B cell (primary cell): ENCODE data around the gene LCN2. TPM values are rescaled to one million over a fixed set of nuclear protein-coding genes. Genes with fewer than 3 reads are reported as not detected.

Source experiments
- ATAC-seq: fragments of 200-7000 bp; cut with Tn5 transposase; one replicate; pipeline ENCODE4 v1.10.0; 2021; ENCODE audit warnings: low read depth, mild to moderate bottlenecking, moderate number of reproducible peaks, moderate library complexity
- CTCF ChIA-PET: fragments of 350-600 bp; sonication (Branson Sonifier 250); formaldehyde crosslinking; loops from one replicate; lab custom pipeline; 2021; ENCODE audit warnings: antibody characterized with exemption, inconsistent platforms; lab: Charles Lee
- POLR2A ChIA-PET: fragments of 350-600 bp; sonication (Branson Sonifier 250); formaldehyde crosslinking; loops from one replicate; lab custom pipeline; 2021; ENCODE audit warnings: antibody characterized with exemption; lab: Charles Lee
- DNase-seq: peaks from one replicate; pipeline ENCODE4 v3.0.0; 2013
- H2AFZ ChIP-seq: 2 replicates; pipeline ENCODE4 v1.6.1; 2012; ENCODE audit warnings: mild to moderate bottlenecking, low read depth, low read length; ENCODE audit not compliant: insufficient read depth, poor library complexity, severe bottlenecking
- H3K27ac ChIP-seq, 2 donors: 1 replicate in 1 of 2; 2 replicates in 1 of 2; pipeline ENCODE4 v1.5.1; 2012 to 2013; ENCODE audit warnings: low read length in 2 of 2, mild to moderate bottlenecking in 2 of 2, moderate library complexity in 1 of 2
- H3K27me3 ChIP-seq, 4 experiments: fragments of 200-600 bp in 1 of 4; sonication (generic) in 1 of 4; replicated peaks in 1 of 4; 1 replicate in 2 of 4; 2 replicates in 2 of 4; pipeline versions ENCODE4 v1.6.1 to v1.7.0; 2013 to 2016; ENCODE audit warnings: low read length in 3 of 4, mild to moderate bottlenecking in 2 of 4, mixed read lengths in 1 of 4, moderate library complexity in 1 of 4; ENCODE audit not compliant: insufficient read depth in 4 of 4, control insufficient read depth in 3 of 4; ENCODE audit errors: control extremely low read depth in 1 of 4
- H3K36me3 ChIP-seq, 2 experiments: replicated peaks in 1 of 2; 1 replicate in 1 of 2; 2 replicates in 1 of 2; pipeline versions ENCODE4 v1.6.1 to v1.7.1; 2013; ENCODE audit warnings: low read length in 1 of 2; ENCODE audit not compliant: insufficient read depth in 2 of 2, control insufficient read depth in 1 of 2; ENCODE audit errors: control extremely low read depth in 1 of 2, extremely low read depth in 1 of 2
- H3K4me1 ChIP-seq, 2 donors: fragments of 200-600 bp in 1 of 2; sonication (generic) in 1 of 2; 1 replicate in 1 of 2; 2 replicates in 1 of 2; pipeline versions ENCODE4 v1.5.1 to v1.6.1; 2013 to 2017; ENCODE audit warnings: low read length in 2 of 2; ENCODE audit not compliant: control insufficient read depth in 2 of 2, insufficient read depth in 2 of 2
- H3K4me2 ChIP-seq: replicated peaks from 2 replicates; pipeline ENCODE3; 2012; ENCODE audit warnings: mild to moderate bottlenecking, low read depth, low read length; ENCODE audit not compliant: poor library complexity, severe bottlenecking
- H3K4me3 ChIP-seq, 5 experiments: fragments of 200-600 bp in 1 of 5; sonication (generic) in 1 of 5; 1 replicate in 3 of 5; 2 replicates in 2 of 5; pipeline versions ENCODE4 v1.5.1 to v1.7.0; 2011 to 2016; ENCODE audit warnings: low read length in 4 of 5, mild to moderate bottlenecking in 4 of 5, low read depth in 2 of 5, control low read depth in 1 of 5, moderate library complexity in 1 of 5; ENCODE audit not compliant: insufficient read depth in 1 of 5; ENCODE audit errors: control extremely low read depth in 1 of 5, extremely low read depth in 1 of 5
- H3K79me2 ChIP-seq: fragments of 200-600 bp; sonication (generic); one replicate; pipeline ENCODE4 v1.6.0; 2016; ENCODE audit warnings: low read length; ENCODE audit not compliant: control insufficient read depth, insufficient read depth
- H3K9ac ChIP-seq: fragments of 200-600 bp; sonication (generic); 2 replicates; pipeline ENCODE4 v1.6.1; 2017; ENCODE audit warnings: mild to moderate bottlenecking, low read length, moderate library complexity
- H3K9me3 ChIP-seq, 3 donors: one replicate each; pipeline versions ENCODE4 v1.6.1 to v1.7.1; 2013; ENCODE audit warnings: low read length in 2 of 3; ENCODE audit not compliant: control insufficient read depth in 2 of 3, insufficient read depth in 1 of 3; ENCODE audit errors: control extremely low read depth in 1 of 3
- H4K20me1 ChIP-seq: 2 replicates; pipeline ENCODE4 v1.6.0; 2012; ENCODE audit warnings: mild to moderate bottlenecking, low read length; ENCODE audit not compliant: insufficient read depth, control insufficient read depth, poor library complexity, severe bottlenecking
- H3K27ac Mint-ChIP-seq: one replicate; pipeline ENCODE4 v1.8.0; 2021; ENCODE audit warnings: mixed read lengths
- H3K27me3 Mint-ChIP-seq: one replicate; pipeline ENCODE4 v1.8.0; 2021; ENCODE audit warnings: mixed read lengths
- H3K4me1 Mint-ChIP-seq: one replicate; pipeline ENCODE4 v1.8.0; 2021; ENCODE audit warnings: mixed read lengths
- H3K4me3 Mint-ChIP-seq: one replicate; pipeline ENCODE4 v1.8.0; 2021; ENCODE audit warnings: mixed read lengths
- H3K9me3 Mint-ChIP-seq: one replicate; pipeline ENCODE4 v1.8.0; 2022; ENCODE audit warnings: mixed read lengths; ENCODE audit not compliant: insufficient read depth
- EZH2 ChIP-seq: IDR thresholded peaks from 2 replicates; pipeline ENCODE4 v1.6.1; 2012; ENCODE audit warnings: borderline replicate concordance, low read depth, mild to moderate bottlenecking, moderate library complexity, low read length; ENCODE audit not compliant: insufficient read depth, poor library complexity, severe bottlenecking
- WGBS: methylation state at CpG from one replicate; pipeline ENCODE4 v1.1.5; 2013; ENCODE audit warnings: missing lambda C conversion rate; ENCODE audit not compliant: insufficient coverage; 5-methylcytosine and 5-hydroxymethylcytosine counted together
- intact Hi-C: fragments of 100-400 bp; cut with micrococcal nuclease; formaldehyde crosslinking; loops from one replicate; pipeline ENCODE4 v1.10.0; 2022
- polyA plus RNA-seq: library from polyadenylated mRNA; depleted of rRNA; stranded (reverse); fragments of >200 nt; gene quantifications from 2 replicates; pipeline ENCODE4 v1.2.3, GENCODE V29; 2012
- total RNA-seq, 2 donors: library from RNA; stranded (reverse); fragments of 120-200 nt in 1 of 2; gene quantifications; 1 replicate in 1 of 2; 2 replicates in 1 of 2; pipeline versions ENCODE4 v1.2.3 to v1.2.4, GENCODE V29; 2013 to 2022
- TF ChIP-seq, protein P1 (sequence below): fragments of 200-600 bp; IDR thresholded peaks from one replicate; pipeline ENCODE4 v1.8.0; 2022; ENCODE audit warnings: antibody characterized with exemption, mild to moderate bottlenecking

LCN2 gene
- total and polyA plus RNA-seq, 2 donors (not counting 1 experiment from before 2014, with no cell fraction given), result not detected

DNA sequence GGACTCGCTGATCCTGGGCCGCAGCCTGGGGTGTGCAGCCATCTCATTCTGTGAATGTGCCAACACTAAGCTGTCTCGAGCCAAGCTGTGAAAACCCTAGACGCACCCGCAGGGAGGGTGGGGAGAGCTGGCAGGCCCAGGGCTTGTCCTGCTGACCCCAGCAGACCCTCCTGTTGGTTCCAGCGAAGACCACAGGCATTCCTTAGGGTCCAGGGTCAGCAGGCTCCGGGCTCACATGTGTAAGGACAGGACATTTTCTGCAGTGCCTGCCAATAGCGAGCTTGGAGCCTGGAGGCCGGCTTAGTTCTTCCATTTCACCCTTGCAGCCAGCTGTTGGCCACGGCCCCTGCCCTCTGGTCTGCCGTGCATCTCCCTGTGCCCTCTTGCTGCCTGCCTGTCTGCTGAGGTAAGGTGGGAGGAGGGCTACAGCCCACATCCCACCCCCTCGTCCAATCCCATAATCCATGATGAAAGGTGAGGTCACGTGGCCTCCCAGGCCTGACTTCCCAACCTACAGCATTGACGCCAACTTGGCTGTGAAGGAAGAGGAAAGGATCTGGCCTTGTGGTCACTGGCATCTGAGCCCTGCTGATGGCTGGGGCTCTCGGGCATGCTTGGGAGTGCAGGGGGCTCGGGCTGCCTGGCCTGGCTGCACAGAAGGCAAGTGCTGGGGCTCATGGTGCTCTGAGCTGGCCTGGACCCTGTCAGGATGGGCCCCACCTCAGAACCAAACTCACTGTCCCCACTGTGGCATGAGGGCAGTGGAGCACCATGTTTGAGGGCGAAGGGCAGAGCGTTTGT, 41.6 kb upstream of the LCN2 start:
- peaks cover 4% of the 10 kb centered on the region for H3K4me1 Mint-ChIP-seq
- CTCF ChIA-PET, result interaction anchor here (0.6 kb wide), 1 partner anchor 24 kb away, joined by 4 read pairs; no protein-coding TSS in a partner anchor
- Histone ChIP-seq H2AFZ (no peak overlapping the region), H3K36me3 (peaks cover 9 to 55% of the 10 kb centered on the region in 2 experiments), H3K79me2 (peaks cover 15% of the 10 kb centered on the region), H3K9me3 (no peaks in the 10 kb centered on the region), H3K4me2 (no peak overlapping the region), H4K20me1 (peaks cover 25% of the 10 kb centered on the region), H3K27ac (no peak overlapping the region), H3K4me3 (no peak overlapping the region), H3K27me3 (no peaks in the 10 kb centered on the region), H3K9ac (no peak overlapping the region), H3K4me1 (no peaks in the 10 kb centered on the region)
- intact Hi-C loops, result no loop called here
- no peak overlapping the region for H3K4me3 Mint-ChIP-seq
- 89% methylated on average over 16 of the region's 18 CpGs for WGBS
- no peaks in the 10 kb centered on the region for H3K9me3 Mint-ChIP-seq
- TF ChIP-seq EZH2, result no peak
- TF ChIP-seq, protein P1, sequence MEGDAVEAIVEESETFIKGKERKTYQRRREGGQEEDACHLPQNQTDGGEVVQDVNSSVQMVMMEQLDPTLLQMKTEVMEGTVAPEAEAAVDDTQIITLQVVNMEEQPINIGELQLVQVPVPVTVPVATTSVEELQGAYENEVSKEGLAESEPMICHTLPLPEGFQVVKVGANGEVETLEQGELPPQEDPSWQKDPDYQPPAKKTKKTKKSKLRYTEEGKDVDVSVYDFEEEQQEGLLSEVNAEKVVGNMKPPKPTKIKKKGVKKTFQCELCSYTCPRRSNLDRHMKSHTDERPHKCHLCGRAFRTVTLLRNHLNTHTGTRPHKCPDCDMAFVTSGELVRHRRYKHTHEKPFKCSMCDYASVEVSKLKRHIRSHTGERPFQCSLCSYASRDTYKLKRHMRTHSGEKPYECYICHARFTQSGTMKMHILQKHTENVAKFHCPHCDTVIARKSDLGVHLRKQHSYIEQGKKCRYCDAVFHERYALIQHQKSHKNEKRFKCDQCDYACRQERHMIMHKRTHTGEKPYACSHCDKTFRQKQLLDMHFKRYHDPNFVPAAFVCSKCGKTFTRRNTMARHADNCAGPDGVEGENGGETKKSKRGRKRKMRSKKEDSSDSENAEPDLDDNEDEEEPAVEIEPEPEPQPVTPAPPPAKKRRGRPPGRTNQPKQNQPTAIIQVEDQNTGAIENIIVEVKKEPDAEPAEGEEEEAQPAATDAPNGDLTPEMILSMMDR, result no peak
- H3K27me3 Mint-ChIP-seq, result no peaks in the 10 kb centered on the region
- DNase-seq, result no peak
- no peak overlapping the region for H3K27ac Mint-ChIP-seq
- no peak for ATAC-seq
- POLR2A ChIA-PET, result no interaction called here
